ENCODE data around the gene CBR4. TPM values are rescaled to one million over a fixed set of nuclear protein-coding genes. Genes with fewer than 3 reads are reported as not detected.

CBR4 gene
- total and polyA plus RNA-seq, 2 donors (not counting 3 experiments of a cell fraction or from before 2014, with no cell fraction given) = 4.8 to 26.3 TPM

DNA sequence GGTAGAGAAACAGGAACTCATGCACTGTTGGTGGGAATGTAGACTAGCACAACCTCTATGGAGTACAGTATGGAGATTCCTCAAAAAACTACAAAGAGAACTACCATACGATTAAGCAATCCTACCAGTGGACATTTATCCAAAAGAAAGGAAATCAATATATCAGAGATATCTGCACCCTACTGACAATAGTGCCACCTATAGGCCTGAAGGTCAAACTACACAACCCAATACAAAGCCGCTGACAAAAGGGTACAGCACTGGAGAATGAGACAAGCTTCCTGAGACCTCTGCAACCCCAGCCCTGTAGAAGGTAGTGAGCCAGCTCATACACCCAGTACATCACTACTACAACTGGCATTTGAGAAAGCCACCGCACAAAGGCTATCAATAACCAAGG, 67.1 kb downstream of the CBR4 start:
- no peaks in the 10 kb centered on the region for H3K27me3 ChIP-seq (ENCODE audit: control insufficient read depth in 2 of 2, insufficient read depth in 2 of 2, low read length in 2 of 2)
- no peaks in the 10 kb centered on the region for H3K4me1 ChIP-seq (ENCODE audit: control insufficient read depth, extremely low read depth, insufficient read depth, low read length)
- intact Hi-C loops (cut with micrococcal nuclease) = no loop called here
- dilution Hi-C loops (cut with MboI; ENCODE audit: extremely low pct_ligation_motif_present, low sequenced_read_pairs) = no loop called here
- no peak overlapping the region for H3K9ac ChIP-seq (replicated peaks; ENCODE audit: extremely low read depth, insufficient read depth, low read length)
- no peak overlapping the region for H3K4me2 ChIP-seq (ENCODE audit: insufficient read depth, low read length)
- no peak for DNase-seq (ENCODE audit: low read depth, low spot score)
- H3K4me3 ChIP-seq (replicated peaks in 1 of 3; ENCODE audit: insufficient read depth in 1 of 3, low read depth in 1 of 3, low read length in 3 of 3) = no peak overlapping the region
- no peaks in the 10 kb centered on the region for H3K36me3 ChIP-seq (ENCODE audit: control insufficient read depth in 2 of 2, extremely low read depth in 1 of 2, insufficient read depth in 2 of 2, low read length in 2 of 2)
- H4K20me1 ChIP-seq (replicated peaks; ENCODE audit: control insufficient read depth, extremely low read depth, insufficient read depth, low read length) = no peaks in the 10 kb centered on the region
- POLR2A ChIA-PET = no interaction called here
- TF ChIP-seq POLR2AphosphoS5 (IDR thresholded peaks at IDR 0.05; ENCODE audit: insufficient read depth, low read depth, low read length) = no peak
- TF ChIP-seq, protein P1, sequence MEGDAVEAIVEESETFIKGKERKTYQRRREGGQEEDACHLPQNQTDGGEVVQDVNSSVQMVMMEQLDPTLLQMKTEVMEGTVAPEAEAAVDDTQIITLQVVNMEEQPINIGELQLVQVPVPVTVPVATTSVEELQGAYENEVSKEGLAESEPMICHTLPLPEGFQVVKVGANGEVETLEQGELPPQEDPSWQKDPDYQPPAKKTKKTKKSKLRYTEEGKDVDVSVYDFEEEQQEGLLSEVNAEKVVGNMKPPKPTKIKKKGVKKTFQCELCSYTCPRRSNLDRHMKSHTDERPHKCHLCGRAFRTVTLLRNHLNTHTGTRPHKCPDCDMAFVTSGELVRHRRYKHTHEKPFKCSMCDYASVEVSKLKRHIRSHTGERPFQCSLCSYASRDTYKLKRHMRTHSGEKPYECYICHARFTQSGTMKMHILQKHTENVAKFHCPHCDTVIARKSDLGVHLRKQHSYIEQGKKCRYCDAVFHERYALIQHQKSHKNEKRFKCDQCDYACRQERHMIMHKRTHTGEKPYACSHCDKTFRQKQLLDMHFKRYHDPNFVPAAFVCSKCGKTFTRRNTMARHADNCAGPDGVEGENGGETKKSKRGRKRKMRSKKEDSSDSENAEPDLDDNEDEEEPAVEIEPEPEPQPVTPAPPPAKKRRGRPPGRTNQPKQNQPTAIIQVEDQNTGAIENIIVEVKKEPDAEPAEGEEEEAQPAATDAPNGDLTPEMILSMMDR (IDR thresholded peaks at IDR 0.05; ENCODE audit: extremely low read depth in 1 of 2, insufficient read depth in 1 of 2, low read depth in 1 of 2, low read length in 2 of 2) = peak; percentile 29 to 46
- no peak for FAIRE-seq
- H3K79me2 ChIP-seq (ENCODE audit: control insufficient read depth, insufficient read depth, low read length) = no peaks in the 10 kb centered on the region
- BruUV-seq (replicated peaks) = no TSS peak
- CTCF ChIA-PET = interaction anchor here (1.5 kb wide), 2 partner anchors 9 to 542 kb away, joined by 3 to 6 read pairs; no protein-coding TSS in a partner anchor
- H2AFZ ChIP-seq (ENCODE audit: low read depth, low read length) = no peak overlapping the region
- no peaks in the 10 kb centered on the region for H3K9me1 ChIP-seq (replicated peaks; ENCODE audit: control insufficient read depth, extremely low read depth, insufficient read depth, low read length)
- H3K27ac ChIP-seq (ENCODE audit: insufficient read depth, low read depth, low read length) = no peak overlapping the region
- H3K9me3 ChIP-seq (replicated peaks; ENCODE audit: control insufficient read depth, insufficient read depth, low read length) = no peaks in the 10 kb centered on the region

Small RNA genes lying within 50 kb of the gene (small RNA-seq; reads per million reads assigned to genes)
- not detected for gene RNY4P17 (ENCODE audit: insufficient read depth, insufficient read length, low read depth, low replicate concordance)
